GM21390 (cell line): Measurements from ENCODE around the gene PCOLCE2.

Source experiments
- ATAC-seq: cut with Tn5 transposase; IDR thresholded peaks from one replicate; pipeline ENCODE4 v1.9.1; 2021; ENCODE audit not compliant: unreplicated experiment

Gene PCOLCE2

DNA sequence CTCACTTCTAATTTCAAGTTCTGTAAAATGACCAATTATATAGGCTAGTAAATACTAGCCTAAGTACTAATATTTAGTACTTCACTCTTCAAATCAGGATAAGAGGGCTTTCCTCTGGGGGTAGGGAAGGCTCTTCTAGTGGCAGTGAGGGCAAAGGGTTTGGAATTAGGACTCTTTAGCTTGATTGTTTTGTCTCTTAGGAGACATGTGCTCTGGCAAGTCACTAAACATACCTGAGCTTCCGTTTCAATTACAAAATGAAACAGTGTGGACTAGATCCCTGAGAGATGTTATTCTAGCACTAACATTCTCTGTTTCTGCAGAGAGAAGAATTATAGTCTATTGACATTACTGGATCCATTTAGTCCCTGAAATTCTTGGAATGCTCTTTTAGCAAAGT, 71.5 kb downstream of the PCOLCE2 start:
- no peak for ATAC-seq

DNA sequence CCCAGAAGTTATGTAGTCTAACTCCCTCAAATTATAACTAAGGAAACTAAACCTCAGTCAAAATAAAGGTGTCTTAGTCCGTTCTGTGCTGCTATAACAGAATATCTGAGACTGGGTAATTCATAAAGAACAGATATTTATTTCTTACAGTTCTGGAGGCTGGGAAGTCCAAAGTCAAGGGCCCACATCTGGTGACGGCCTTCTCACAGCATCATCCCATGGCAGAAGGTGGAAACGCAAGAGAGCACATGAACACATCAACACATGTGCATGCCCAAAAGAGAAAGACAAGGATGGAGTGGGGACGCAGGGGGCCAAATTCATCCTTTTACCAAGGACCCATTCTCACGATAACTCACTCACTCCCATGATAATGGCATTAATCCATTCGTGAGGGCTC, 73.1 kb downstream of the PCOLCE2 start:
- ATAC-seq, result no peak

DNA sequence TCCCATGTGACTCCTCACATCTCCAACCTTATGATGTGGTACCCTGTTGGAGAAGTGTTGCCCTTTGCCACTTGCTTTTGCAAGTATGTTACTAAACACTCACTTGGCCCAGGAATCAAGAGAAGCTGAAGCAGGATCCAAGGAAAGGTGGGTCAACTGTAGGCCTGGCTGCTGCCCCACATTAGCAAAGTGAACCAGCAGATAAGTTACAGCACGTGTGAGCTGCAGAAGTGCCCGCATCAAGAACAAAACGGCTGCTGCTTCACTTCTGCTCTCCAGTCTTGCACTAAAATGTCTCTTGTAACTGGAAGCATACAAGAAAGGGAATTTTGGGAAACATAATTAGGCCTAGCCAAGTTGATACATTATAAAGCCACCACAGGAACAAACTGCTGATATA, 79.6 kb downstream of the PCOLCE2 start:
- no peak for ATAC-seq

DNA sequence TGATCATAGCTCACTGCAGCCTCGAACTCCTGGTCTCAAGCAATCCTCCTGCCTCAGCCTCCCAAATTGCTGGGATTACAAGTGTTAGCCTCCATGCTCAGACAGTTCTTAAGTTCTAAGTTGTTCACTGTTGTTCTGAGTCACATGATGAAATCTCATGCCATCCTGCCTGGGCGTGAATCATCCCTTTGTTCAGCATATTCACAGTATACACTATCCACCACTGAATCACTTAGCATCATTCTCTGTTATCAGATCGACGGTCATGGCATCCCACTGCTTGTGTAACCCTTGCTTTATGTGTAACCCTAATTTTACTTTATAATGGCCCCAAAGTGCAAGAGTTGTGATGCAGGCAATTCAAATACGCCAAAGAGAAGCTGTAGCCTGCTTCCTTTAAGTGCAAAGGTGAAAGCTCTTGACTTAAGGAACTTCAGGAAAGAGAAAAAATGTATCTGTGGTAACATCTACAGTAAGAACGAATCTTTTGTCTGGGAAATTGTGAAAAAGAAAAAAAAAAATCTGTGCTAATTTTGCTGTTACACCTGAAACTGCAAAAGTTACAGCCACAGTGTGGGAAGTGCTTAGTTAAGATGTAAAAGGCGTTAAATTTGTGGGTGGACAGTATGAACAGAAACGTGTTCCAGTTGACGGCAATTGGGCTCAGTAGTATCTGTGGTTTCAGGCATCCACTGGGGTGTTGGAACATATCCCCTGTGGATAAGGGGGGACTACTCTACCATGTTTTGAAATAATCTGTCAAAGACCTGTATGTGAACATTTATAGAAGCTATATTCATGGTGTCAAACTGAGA, 80.6 kb downstream of the PCOLCE2 start:
- no peak for ATAC-seq

DNA sequence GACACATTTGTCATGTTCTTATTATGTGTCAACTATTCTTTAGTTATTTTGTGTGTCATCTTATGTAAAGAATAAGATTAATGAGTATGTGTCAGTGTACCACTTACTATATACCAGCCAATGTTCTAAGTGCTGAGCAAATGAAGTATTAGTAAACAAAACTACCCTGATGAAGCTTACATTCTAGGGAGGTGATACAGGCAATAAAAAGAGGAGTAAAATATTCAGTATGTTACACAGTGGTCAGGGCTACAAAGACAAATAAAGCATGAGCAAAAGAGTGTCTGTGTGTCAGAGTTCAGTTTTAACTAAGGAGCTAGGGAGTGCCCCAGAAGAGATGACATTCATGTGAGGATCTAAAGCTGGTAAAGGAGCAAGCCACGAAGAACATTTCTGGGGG, 86.0 kb downstream of the PCOLCE2 start:
- no peak for ATAC-seq

DNA sequence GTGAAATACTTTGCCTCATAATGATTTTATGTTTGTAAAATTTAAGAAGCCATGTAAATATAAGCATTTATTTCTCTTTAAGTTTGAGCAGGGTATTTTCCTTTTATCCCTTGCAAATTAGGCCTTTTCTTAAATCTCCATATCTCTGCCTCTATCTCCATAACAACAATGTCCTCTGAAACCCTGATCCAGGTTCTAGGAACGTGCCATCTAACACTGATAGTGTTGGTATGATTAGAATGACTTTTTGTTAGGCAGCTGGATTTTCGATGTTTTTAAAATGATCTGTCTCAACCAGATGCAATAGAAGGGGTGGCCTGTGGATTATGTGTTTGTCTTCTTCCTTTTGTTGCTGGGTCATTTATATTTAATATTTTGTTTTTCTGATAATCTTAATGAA, 87.1 kb downstream of the PCOLCE2 start:
- ATAC-seq, result no peak

DNA sequence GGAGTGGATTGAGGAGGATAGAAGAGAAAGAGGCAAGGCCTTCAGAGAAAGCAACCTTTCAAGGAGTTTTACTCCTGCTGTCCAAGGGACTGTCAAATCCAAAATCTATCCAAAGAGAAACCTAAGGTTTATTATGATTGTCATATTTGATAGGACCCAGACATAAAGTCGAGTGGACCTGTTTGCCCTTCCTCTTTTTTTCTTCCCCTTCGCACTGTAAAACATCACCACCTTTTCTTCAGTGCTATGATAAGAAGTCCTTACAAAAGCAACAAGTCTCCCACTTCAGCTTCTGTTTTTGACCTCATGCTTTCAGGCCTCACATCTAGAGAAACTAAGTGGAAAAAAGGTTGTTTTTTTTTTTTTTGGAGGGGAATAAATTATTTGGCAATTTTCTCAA, 92.1 kb downstream of the PCOLCE2 start:
- ATAC-seq, result no peak

DNA sequence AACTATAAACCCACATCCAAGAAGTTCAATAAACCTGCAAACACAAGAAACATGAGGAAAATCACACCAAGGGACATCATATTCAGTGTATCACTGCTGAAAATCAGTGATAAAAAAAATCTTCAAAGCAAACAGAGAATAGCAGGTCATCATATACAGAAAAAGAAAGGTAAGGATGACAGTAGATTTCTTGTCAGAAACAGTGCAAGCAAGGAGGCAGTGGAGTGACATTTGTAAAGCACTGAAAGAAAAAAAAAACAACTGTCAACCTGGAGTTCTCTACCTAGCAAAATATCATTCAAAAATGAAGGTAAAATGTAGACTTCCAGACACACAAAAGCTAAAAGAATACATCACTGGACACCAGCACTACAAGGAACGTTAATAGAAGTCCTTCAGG, 93.6 kb downstream of the PCOLCE2 start:
- no peak for ATAC-seq

DNA sequence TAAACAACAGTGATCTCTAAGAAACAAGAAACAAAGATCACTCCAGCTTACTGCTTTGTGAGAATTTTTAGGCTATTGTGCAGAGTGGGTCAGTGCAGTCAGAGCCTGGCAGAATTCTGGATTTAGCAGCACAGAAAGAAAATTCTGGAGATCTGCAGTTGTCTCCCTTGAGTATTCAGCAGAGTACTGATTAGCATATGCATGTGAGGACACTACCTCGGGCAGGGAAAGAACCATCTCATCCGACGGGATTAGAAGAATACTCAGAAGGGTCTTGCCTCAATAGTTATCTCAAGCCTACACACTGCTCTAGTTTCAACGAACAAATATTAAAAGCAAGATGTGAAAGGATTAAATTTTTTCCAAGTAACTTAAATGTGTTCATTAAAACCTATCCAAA, 94.4 kb downstream of the PCOLCE2 start:
- ATAC-seq, result no peak

DNA sequence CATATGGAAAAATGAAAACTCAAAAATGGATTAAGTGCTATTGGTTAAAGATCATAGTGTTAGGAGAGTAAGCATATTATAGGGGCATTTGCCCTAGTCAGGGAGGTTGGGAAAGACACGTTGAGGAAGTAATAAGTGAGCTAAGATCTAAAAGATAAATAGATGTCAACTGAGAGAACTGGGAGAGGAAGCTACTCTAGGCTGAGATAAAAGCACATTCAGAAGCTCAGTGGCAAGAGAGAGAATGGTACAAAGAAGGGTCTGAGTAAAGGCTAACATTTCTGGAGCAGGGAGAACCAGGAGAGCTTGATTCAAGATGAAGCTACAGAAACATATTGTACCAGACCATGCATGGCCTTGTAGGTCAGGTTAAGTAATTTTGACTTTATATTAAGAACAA, 101.2 kb downstream of the PCOLCE2 start:
- ATAC-seq, result no peak

DNA sequence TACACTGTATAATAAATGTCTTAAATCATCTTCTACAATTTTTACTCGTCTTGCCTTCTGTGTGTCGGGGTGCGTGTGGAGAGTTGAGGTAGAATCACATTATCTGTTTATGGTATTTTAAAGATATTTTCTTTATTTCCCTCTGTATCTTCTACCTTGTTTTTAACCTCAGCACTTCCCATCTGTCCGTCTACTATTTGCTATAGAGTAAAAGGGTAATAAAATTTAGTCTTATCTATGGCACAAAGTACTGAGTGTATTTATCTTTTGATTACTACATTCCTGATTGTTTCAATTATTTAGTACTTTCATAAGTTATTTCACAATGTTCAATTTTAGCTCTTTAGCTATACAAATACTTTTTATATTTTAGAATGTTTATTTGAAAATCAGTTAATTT, 102.9 kb downstream of the PCOLCE2 start:
- no peak for ATAC-seq

DNA sequence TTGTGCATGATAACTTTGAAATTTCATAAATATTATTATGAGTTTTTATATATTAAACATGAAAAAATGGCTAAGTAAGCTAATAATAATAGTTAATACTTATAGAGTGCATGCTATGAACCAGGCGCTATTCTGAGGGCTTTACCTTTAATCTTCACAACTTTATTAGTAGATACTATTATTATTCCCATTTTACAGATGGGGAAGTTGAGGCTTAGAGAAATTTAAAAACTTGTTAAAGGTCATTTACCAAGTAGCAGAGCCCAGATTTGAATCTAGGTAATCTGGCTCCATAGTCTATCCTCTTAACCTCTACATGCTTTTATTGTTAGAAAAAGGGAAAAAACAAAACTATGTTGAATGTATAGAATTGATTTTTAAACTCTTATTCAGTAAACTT, 104.7 kb downstream of the PCOLCE2 start:
- ATAC-seq, result no peak

DNA sequence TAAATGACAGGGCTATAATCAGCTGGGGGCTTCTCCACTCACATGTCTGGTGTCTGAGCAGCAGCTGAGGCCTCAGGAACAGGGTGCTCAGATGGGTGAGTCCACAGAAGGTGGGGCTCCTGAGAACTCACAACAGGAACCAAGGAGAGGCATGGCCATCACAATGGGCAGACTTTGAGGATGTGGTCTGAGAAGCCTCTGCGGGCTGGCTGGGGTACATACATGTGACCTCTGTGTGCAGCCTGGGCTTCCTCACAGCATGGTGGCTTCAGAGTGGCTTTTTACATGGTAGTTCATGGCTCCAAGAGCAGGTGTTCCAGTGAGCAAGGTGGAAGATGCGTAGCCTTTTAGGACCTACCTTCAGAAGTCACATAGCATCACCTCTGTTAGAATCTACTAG, 106.3 kb downstream of the PCOLCE2 start:
- no peak for ATAC-seq

DNA sequence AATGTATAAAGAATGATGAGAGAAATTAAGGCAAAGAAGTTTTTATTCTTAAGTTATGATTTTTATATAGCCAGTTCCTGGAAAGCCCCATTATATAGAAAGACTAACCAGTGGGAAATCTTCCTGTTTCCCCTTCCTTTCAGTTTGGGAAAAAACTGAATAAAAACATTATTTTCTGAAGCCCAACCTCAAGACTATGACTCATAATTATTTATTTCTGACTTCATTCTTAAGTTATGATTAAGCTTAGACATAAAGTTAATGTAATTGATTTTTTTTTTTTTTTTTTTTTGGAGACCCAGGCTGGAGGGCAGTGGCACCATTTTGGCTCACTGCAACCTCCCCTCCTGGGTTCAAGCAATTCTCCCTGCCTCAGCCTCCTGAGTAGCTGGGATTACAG, 109.3 kb downstream of the PCOLCE2 start:
- ATAC-seq, result no peak

DNA sequence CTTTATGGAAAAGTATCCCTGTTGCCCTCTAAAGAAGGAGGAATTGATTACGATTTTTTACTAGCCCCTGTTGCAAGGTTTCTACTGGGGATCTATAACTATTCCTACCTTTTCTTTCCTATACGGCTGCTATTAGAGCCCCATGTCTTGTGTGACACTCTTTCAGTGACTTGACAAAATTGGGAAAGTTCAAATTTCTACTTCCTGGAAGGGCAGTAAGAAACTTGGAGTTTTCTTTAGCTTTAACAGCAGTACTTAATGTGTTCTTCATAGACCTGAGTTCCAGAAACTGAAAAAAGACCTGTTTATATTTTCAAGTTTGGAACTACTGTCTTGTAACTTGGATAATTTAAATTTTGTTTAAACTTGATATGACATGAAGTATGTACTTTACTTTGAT, 110.3 kb downstream of the PCOLCE2 start:
- no peak for ATAC-seq

DNA sequence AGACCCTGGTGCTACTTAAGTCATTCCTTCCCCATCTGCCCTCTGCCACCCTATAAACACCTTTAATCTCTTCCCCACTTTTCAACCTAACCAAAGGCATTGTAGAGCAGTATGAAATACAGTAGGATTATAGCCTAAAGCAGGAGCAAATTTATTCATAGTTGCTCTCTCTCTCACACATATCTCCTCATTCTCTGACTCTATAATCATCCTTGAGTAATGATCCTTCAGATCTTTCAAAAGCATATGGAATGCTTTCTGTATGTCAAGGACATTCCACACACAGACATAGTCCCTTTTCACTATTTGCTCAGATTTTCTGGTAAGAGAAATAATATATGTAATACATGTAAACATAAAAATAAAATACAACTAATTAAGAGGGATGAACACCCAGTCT, 111.0 kb downstream of the PCOLCE2 start:
- no peak for ATAC-seq

DNA sequence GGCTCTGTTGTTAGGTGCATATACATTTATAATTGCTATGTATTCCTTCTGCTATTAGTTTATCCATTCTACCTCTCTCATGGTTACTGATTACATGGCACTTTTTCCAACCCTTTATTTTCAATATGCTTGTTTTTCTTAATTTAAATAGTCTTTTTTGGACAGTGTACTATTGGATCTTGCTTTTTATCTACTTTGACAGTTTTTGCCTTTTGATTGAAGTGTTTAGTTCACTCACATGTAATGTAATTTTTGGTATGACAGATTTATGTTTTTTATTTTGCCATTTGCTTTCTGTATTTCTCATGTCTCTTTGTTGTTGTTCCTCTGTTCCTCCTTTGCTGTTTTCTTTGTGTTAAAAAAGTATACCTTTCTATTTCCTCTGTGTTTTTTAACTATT, 120.5 kb downstream of the PCOLCE2 start:
- no peak for ATAC-seq
